C4-2B (cell line): ENCODE measurements around the gene ZNF732.

Experiments
- ZFX ChIP-seq: fragments of 450-650 bp; IDR thresholded peaks from 2 replicates; pipeline ENCODE4 v1.6.1; 2017
- TF ChIP-seq, protein P1 (sequence below): fragments of 450-650 bp; conservative IDR thresholded peaks from 2 replicates; pipeline ENCODE4 v1.5.1; 2017; ENCODE audit warnings: mild to moderate bottlenecking

GRCh38 chr4:256492-256891 is 48.8 kb downstream of the ZNF732 start:
- TF ChIP-seq, protein P1, sequence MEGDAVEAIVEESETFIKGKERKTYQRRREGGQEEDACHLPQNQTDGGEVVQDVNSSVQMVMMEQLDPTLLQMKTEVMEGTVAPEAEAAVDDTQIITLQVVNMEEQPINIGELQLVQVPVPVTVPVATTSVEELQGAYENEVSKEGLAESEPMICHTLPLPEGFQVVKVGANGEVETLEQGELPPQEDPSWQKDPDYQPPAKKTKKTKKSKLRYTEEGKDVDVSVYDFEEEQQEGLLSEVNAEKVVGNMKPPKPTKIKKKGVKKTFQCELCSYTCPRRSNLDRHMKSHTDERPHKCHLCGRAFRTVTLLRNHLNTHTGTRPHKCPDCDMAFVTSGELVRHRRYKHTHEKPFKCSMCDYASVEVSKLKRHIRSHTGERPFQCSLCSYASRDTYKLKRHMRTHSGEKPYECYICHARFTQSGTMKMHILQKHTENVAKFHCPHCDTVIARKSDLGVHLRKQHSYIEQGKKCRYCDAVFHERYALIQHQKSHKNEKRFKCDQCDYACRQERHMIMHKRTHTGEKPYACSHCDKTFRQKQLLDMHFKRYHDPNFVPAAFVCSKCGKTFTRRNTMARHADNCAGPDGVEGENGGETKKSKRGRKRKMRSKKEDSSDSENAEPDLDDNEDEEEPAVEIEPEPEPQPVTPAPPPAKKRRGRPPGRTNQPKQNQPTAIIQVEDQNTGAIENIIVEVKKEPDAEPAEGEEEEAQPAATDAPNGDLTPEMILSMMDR = no peak
- no peak for TF ChIP-seq ZFX
